GM18951 (cell line): ENCODE data around the gene UCHL3.

ENCODE experiments used
- POLR2A ChIP-seq: IDR thresholded peaks from 4 replicates; pipeline ENCODE4 v1.6.1; 2011; ENCODE audit warnings: mild to moderate bottlenecking; ENCODE audit not compliant: insufficient read length, insufficient read depth; ENCODE audit errors: extremely low read depth
- in situ Hi-C: fragments of 300-500 bp; cut with MboI; formaldehyde crosslinking; loops from one replicate; pipeline ENCODE4 v1.12.0; 2022; ENCODE audit warnings: low sequenced_read_pairs, mixed read lengths, inconsistent platforms; ENCODE audit not compliant: unreplicated experiment

Gene UCHL3

GRCh38 chr13:75549262-75550158 is at the start of gene UCHL3:
TSS of gene UCHL3 (plus strand) at chr13:75549791. CDS start at chr13:75549821, 30 bp downstream.
- TF ChIP-seq POLR2A: peak; percentile 93
- in situ Hi-C loops: no loop called here

DNA sequence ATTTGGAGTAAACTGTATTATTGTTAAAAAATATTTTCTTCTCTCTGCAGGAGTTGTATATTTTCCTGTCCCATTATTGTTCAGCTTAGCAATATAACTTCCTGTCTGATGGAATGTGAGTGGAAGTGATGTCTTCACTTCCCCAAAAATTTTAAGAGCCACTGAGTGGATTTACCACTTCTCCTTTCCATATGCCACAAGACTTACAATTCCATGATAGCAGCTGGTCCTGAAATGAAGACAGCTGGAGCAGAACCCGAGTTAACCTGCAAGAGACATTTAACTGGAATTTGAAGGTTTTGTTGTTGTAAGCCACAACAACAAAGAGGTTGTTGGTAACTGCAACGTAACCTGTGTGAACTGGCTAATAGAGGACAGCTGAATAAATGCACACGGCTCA is 44.3 kb upstream of the UCHL3 start:
- no peak for TF ChIP-seq POLR2A
- in situ Hi-C loops: no loop called here

GRCh38 chr13:75506018-75506417 is 43.6 kb upstream of the UCHL3 start:
- in situ Hi-C loops: no loop called here
- TF ChIP-seq POLR2A: no peak

- TF ChIP-seq POLR2A: no peak
Measured at GRCh38 chr13:75507027-75508001, 42.3 kb upstream of the UCHL3 start.

DNA sequence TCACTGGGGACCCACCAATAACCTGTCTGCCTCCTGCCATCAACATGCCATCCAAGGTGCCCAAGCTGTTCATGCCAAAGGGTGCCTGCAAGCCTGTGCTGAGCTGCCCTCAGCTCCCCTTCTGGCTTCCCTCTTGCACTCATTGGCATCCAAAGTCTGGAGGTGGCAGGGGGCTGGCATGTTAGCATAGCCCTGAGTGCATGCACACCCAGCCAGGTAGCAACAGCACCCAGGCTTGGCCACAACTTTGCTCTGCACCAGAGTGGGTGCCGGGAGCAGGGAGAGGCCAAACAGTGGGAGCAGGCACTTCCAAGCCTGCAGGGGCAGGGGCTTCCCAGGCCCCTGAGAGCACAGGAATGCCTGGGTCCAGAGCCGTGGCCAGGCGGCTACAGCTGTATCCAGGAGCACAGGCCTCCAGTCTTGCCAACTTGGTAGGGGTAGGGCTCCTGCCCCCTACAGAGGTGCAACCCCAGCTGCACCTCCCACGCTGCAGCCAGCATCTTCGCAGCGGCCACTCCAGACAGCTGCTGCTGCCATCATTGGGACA is 41.5 kb upstream of the UCHL3 start:
- in situ Hi-C loops: no loop called here

More at GRCh38 chr13:75507027-75508001, 42.3 kb upstream of the UCHL3 start:
- in situ Hi-C loops: no loop called here

GRCh38 chr13:75511051-75511625 is 38.5 kb upstream of the UCHL3 start:
- in situ Hi-C loops: no loop called here
- TF ChIP-seq POLR2A: no peak

More for the DNA sequence above, 41.5 kb upstream of the UCHL3 start:
- TF ChIP-seq POLR2A: no peak

- no peak for TF ChIP-seq POLR2A
- in situ Hi-C loops: no loop called here
Measured at GRCh38 chr13:75512253-75512652, 37.3 kb upstream of the UCHL3 start.

DNA sequence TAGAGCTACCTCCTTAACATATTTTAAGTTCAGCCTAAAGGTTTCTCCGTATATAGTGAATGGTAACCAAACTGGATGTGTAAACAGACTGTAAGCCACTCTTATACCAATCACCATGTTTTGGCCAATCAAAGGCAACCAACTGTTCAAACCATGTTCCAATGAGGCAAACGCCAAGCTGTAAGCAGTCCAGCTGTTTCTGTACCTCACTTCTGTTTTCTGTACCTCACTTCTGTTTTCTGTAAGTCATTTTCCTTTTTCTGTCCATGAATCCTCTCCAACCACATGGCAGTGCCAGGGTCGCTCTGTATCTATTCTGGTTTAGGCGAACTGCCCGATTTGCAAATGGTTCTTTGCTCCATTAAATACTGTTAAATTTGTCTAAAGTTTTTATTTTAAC is 36.3 kb upstream of the UCHL3 start:
- in situ Hi-C loops: no loop called here
- TF ChIP-seq POLR2A: no peak

DNA sequence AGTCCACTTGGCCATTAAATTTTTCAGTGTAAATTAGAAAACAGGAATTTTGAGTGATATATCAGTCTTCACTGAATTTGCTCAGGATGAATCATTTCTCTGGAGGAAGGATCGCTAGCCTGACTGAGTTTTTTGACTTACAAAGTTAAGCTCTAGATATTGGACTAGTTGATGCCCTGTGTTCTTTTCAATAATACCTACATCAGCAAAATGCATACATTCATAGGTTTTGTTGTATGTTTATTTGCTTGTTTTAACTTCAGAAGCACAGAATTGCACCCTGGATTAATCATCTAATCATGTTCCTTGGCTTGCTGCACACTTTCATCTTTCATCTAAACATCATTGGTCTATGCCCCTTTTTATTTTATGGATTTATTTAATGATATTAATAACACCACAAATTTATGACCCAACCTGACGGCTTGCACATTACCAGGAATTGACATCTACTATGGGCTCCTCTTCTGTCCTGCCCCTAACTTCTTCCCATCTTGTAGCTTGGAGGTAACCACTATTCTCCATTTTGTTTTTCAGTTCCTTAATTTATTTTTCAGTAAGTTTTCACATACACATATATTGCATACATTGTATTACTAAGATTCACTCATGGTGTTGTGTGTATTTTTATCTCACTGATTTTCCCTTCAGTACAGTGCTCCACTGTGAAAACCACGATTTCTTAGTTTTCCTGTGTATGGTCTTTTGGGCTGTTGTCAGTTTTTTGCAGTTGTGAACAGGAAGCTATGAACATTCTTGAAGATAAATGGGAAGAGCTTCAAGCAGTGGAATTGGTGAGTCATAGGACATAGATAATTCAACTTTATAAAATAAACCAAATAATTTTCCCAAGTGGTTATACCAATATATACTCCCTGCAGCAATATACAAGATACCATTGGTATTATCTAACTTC is 35.3 kb upstream of the UCHL3 start:
- no peak for TF ChIP-seq POLR2A
- in situ Hi-C loops: no loop called here

- no peak for TF ChIP-seq POLR2A
- in situ Hi-C loops: no loop called here
Measured at GRCh38 chr13:75518439-75519088, 31.0 kb upstream of the UCHL3 start.

DNA sequence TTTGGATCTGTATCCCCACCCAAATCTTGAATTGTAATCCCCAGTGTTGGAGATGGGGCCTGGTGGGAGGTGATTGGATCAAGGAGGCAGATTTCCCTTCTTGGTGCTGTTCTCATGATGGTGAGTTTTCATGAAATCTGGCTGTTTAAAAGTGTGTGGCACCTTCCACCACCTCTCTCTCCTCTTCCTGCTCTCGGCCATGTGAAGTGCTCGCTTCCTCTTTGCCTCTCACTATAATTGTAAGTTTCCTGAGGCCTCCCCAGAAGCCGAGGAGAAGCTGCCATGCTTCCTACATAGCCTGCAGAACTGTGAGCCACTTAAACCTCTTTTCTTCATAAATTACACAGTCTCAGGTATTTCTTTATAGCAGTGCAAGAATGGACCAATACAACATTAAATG is 27.6 kb upstream of the UCHL3 start:
- no peak for TF ChIP-seq POLR2A
- in situ Hi-C loops: no loop called here
